Upper lobe of left lung (tissue), 4 donors: ENCODE measurements around the gene SPOCK1.

ENCODE experiments used
- CTCF ChIP-seq, 6 experiments: fragments of 450-650 bp in 4 of 6; fragments of 200-600 bp in 2 of 6; sonication (generic) in 2 of 6; IDR thresholded peaks; one replicate each; pipeline ENCODE4 v1.5.1; 2016 to 2019; ENCODE audit warnings: antibody characterized with exemption in 6 of 6
- POLR2A ChIP-seq, 4 donors: fragments of 450-650 bp; IDR thresholded peaks; one replicate each; pipeline ENCODE4 v1.5.1; 2016 to 2017; ENCODE audit warnings: antibody characterized with exemption in 4 of 4, mild to moderate bottlenecking in 2 of 4

- TF ChIP-seq POLR2A (IDR thresholded peaks at IDR 0.05) (no peak), CTCF (IDR thresholded peaks at IDR 0.05) (no peak)
Observed at GRCh38 chr5:137155261-137156000, 343.7 kb downstream of the SPOCK1 start.
